Left colon (tissue), 2 donors: ENCODE measurements around the gene MLN. TPM values are rescaled to one million over a fixed set of nuclear protein-coding genes. Genes with fewer than 3 reads are reported as not detected.

Source experiments
- ATAC-seq: fragments of 200-7000 bp; cut with Tn5 transposase; one replicate; pipeline ENCODE4 v1.9.1; 2020; ENCODE audit warnings: mild to moderate bottlenecking, moderate library complexity
- DNase-seq, 2 donors: peaks; one replicate each; pipeline ENCODE4 v3.0.0-alpha.2; 2020
- intact Hi-C, 2 donors: fragments of 100-400 bp; cut with DNase I in 1 of 2; cut with micrococcal nuclease in 1 of 2; formaldehyde crosslinking; loops; one replicate each; pipeline versions ENCODE4 v1.11.2 to v1.14.0; 2022; cut with DNase I, micrococcal nuclease
- total RNA-seq, 2 donors: library from RNA; stranded (reverse); fragmentation: NEBNext Ultra II Directional; extraction: Animal tissue kit (Norgen Biotek cat#: 25700); gene quantifications; one replicate each; pipeline ENCODE4 v1.2.1, GENCODE V29; 2021
- donor health status: DM: no; HTN: no; CAD: no.
- donor health status: DM: yes; HTN: yes; CAD: no.

MLN gene
- total RNA-seq, 2 donors from 2014 or later = not detected

GRCh38 chr6:33779290-33779689, 24.5 kb downstream of the MLN start:
- intact Hi-C loops = loop anchor here in 1 of 2 donors (10.0 kb wide), 1 partner anchor 376 kb away; no protein-coding TSS in a partner anchor
- ATAC-seq (no peak), DNase-seq (no peak)

- intact Hi-C loops = loop anchor here in 1 of 2 donors (10.0 kb wide), 1 partner anchor 376 kb away; no protein-coding TSS in a partner anchor
- DNase-seq = no peak
- no peak for ATAC-seq
Observed at GRCh38 chr6:33778444-33779121, 25.2 kb downstream of the MLN start.

- no peak for ATAC-seq
- intact Hi-C loops = loop anchor here in 1 of 2 donors (10.0 kb wide), 1 partner anchor 377 kb away; no protein-coding TSS in a partner anchor
- no peak for DNase-seq
Observed at GRCh38 chr6:33777398-33778388, 26.1 kb downstream of the MLN start.

- DNase-seq (no peak), ATAC-seq (no peak)
- intact Hi-C loops = loop anchor here in 1 of 2 donors (10.0 kb wide), 1 partner anchor 378 kb away; no protein-coding TSS in a partner anchor
Observed at GRCh38 chr6:33776764-33777163, 27.0 kb downstream of the MLN start.

DNA sequence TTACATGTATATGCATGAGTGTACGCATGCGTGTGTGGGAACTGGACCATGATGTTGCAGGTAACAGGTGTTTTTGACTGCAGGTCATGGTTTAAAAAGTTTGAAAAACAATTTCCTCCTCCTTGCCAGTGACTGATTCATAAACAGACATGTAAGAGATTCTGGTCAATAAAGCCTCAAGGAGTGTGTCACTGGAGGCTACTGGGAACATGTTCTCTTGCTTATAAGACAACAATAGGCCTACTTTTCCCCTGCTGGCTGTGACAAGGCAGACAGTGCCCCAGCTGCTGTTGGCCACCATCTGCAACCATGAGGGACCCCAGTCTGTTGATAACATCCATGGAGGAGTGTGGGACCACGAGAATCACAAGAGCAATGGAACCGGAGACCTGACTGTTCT, 27.6 kb downstream of the MLN start:
- ATAC-seq = no peak
- intact Hi-C loops = loop anchor here in 1 of 2 donors (10.0 kb wide), 1 partner anchor 379 kb away; no protein-coding TSS in a partner anchor
- DNase-seq = no peak

DNA sequence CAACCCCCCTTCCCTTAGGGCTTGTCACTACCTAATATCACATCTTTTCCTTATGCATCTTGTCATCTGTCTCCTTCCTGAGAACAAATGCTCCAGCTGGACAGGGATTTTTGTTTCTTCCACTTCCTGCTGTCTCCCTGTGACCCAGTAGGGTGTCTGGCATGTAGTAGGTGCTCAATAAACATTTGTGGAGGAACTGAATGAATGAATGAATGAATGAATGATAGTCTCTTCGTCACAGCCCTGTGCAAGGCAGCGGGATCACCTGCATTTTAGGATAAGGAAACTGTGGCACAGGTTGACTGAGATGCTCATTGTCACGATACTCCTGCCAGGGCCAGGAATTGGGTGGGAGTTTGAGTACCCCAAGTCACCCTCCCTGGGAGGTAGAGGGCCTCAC, 29.0 kb downstream of the MLN start:
- intact Hi-C loops = loop anchor here in 1 of 2 donors (5.0 to 10.0 kb wide), 2 partner anchors 253 to 380 kb away; no protein-coding TSS in a partner anchor
- ATAC-seq (no peak), DNase-seq (no peak)

GRCh38 chr6:33772902-33773472, 30.8 kb downstream of the MLN start:
- ATAC-seq = no peak
- intact Hi-C loops = loop anchor here in 1 of 2 donors (5.0 to 10.0 kb wide), 2 partner anchors 254 to 382 kb away; no protein-coding TSS in a partner anchor
- no peak for DNase-seq

DNA sequence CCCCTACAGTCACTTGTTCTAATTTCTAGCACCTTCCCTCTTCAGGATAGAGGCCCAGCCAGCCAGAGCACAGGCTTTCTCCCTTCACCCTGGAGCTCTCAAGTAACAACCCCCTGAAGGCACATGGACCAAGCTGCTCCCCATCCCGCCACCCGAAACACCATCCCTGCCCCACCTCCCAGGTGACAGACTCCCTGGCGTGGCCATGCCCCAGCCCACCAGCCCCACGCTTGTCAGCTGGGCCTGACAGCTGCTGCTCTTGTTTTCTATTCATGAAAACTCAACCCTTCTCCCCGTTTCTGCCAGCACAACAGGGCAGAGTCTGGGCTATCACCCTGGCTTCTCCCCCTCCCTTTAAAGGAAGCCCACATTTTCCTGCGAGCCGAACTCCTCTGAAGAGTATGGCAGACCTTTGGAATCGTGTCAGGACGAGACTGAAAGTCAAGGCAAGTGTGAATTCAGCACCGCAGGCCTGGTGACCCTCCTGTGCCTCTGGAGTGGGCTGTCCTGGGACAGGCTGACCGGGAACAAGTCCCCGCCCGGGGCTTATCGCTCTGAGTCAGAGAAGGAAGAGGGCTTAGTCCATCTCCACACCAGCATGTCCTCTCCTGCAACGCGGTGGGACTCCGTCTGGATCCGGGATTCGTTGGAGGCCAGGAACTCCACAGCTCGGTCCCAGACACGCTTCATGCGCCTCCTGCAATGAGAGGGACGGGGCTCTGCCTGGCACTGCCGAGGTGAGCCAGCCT, 31.5 kb downstream of the MLN start:
- peak; percentile 7 for ATAC-seq
- no peak for DNase-seq
- intact Hi-C loops = loop anchor here in 1 of 2 donors (5.0 to 10.0 kb wide), 2 partner anchors 255 to 383 kb away; no protein-coding TSS in a partner anchor

- peak; percentile 77 for ATAC-seq
- intact Hi-C loops = loop anchor here in 1 of 2 donors (5.0 to 10.0 kb wide), 2 partner anchors 256 to 383 kb away; no protein-coding TSS in a partner anchor
- DNase-seq = peak; percentile 52 to 74
Observed at GRCh38 chr6:33771146-33772081, 32.4 kb downstream of the MLN start.

- ATAC-seq = no peak
- intact Hi-C loops = loop anchor here in 1 of 2 donors (5.0 to 10.0 kb wide), 2 partner anchors 257 to 384 kb away; no protein-coding TSS in a partner anchor
- no peak for DNase-seq
Observed at GRCh38 chr6:33770833-33771145, 33.0 kb downstream of the MLN start.

GRCh38 chr6:33770124-33770832, 33.5 kb downstream of the MLN start:
- no peak for ATAC-seq
- intact Hi-C loops = loop anchor here in 1 of 2 donors (5.0 to 10.0 kb wide), 2 partner anchors 257 to 385 kb away; no protein-coding TSS in a partner anchor
- no peak for DNase-seq

DNA sequence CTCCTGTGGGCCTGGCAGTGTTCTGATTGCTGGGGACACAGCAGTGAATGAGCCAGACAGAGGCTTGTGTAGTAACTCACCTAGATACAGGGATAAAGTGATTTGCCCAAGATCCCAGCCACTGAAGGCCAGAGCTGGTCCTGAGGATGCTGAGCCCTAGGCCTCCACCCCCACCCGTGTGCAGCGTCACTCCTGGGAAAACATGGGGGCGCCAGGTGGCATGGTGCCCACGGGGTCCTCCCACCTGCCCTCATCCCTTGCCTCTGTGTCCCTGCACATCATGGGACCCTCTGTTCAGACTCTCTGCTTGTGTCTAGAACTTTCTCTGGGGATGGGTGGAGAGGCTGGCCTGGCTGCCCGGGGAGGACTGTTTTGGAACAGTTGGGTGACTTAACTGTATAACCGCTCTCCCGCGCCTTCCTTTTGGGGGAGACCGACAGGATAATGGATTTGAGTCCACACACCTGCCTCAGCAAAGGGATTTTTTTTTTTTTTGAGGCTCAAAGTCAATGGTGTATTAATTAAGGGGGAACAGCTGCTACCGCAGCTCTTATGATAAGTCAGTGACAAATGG, 34.5 kb downstream of the MLN start:
- intact Hi-C loops = loop anchor here in 1 of 2 donors (10.0 kb wide), 1 partner anchor 185 kb away; the partner anchor contains the start of gene BAK1

GRCh38 chr6:33768644-33769120, 35.1 kb downstream of the MLN start:
- DNase-seq = peak; percentile 71 to 88
- intact Hi-C loops = loop anchor here in 1 of 2 donors (10.0 kb wide), 1 partner anchor 184 kb away; the partner anchor contains the start of gene BAK1
- peak; percentile 75 for ATAC-seq

More for the DNA sequence above, 34.5 kb downstream of the MLN start:
- DNase-seq (no peak), ATAC-seq (no peak)

- intact Hi-C loops = loop anchor here in 1 of 2 donors (10.0 kb wide), 1 partner anchor 182 kb away; the partner anchor contains the start of gene BAK1
- no peak for DNase-seq
- ATAC-seq = no peak
Observed at GRCh38 chr6:33766921-33767907, 36.6 kb downstream of the MLN start.
